ENCODE data around the gene MEGF8.

The MEGF8 gene

DNA sequence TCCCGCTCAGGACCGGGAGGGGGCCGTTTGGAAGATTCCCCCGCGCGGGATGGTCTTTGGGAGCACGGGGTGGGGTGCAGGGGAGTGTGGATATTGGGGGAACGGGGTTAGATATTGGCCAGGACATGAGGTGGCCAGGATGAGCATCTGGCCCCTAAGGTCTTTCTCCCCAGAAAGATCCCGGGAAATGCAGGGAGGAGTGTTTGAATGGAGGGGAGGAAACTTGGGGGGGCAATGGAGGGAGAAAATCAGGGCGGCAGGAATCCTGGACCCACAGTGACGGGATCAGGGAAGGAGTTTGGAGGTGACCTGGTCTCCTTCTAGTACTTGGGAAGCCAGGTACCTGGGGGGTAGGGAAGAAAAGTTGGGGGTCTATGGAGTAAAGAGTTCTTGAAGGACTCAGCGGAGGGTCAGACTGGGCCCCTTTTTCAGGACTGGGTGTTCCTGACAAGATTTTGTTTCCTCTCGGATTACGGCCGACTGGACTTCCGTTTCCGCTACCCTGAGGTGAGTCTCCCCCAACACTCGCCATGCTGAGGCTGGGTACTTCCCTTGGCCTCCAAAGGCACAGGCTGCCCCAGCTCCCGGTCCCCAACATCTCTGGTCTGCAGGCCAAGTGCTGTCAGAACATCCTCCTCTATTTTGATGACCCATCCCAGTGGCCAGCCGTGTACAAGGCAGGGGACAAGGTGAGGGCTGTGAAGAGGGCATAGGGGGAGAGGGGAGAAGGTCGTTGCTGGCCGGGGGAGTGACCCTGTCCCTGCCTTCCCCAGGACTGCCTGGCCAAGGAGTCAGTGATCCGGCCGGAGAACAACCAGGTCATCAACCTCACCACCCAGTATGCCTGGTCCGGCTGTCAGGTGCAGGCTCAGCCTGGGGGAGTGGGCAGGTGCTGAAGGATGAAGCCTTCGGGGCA lies 11.3 kb upstream of the MEGF8 start:
- no peak overlapping the region for H3K4me3 ChIP-seq (replicated peaks; ENCODE audit: low read depth, low read length)
- no peaks in the 10 kb centered on the region for H3K36me3 ChIP-seq (ENCODE audit: control insufficient read depth, insufficient read depth, low read length)
- H3K27me3 ChIP-seq (replicated peaks; ENCODE audit: control insufficient read depth, insufficient read depth, low read length), result no peaks in the 10 kb centered on the region
- no peak for DNase-seq (ENCODE audit: extremely low read depth, insufficient read length)
- no peak for TF ChIP-seq CTCF (IDR thresholded peaks at IDR 0.05; ENCODE audit: insufficient read depth, low read length, poor library complexity, severe bottlenecking)

- H3K4me3 ChIP-seq (replicated peaks; ENCODE audit: low read depth, low read length), result no peak overlapping the region
- DNase-seq (ENCODE audit: extremely low read depth, insufficient read length), result no peak
- H3K36me3 ChIP-seq (ENCODE audit: control insufficient read depth, insufficient read depth, low read length), result no peaks in the 10 kb centered on the region
- H3K27me3 ChIP-seq (replicated peaks; ENCODE audit: control insufficient read depth, insufficient read depth, low read length), result no peaks in the 10 kb centered on the region
- no peak for TF ChIP-seq CTCF (IDR thresholded peaks at IDR 0.05; ENCODE audit: insufficient read depth, low read length, poor library complexity, severe bottlenecking)
Measured at GRCh38 chr19:42315024-42315423, 10.4 kb upstream of the MEGF8 start.

DNA sequence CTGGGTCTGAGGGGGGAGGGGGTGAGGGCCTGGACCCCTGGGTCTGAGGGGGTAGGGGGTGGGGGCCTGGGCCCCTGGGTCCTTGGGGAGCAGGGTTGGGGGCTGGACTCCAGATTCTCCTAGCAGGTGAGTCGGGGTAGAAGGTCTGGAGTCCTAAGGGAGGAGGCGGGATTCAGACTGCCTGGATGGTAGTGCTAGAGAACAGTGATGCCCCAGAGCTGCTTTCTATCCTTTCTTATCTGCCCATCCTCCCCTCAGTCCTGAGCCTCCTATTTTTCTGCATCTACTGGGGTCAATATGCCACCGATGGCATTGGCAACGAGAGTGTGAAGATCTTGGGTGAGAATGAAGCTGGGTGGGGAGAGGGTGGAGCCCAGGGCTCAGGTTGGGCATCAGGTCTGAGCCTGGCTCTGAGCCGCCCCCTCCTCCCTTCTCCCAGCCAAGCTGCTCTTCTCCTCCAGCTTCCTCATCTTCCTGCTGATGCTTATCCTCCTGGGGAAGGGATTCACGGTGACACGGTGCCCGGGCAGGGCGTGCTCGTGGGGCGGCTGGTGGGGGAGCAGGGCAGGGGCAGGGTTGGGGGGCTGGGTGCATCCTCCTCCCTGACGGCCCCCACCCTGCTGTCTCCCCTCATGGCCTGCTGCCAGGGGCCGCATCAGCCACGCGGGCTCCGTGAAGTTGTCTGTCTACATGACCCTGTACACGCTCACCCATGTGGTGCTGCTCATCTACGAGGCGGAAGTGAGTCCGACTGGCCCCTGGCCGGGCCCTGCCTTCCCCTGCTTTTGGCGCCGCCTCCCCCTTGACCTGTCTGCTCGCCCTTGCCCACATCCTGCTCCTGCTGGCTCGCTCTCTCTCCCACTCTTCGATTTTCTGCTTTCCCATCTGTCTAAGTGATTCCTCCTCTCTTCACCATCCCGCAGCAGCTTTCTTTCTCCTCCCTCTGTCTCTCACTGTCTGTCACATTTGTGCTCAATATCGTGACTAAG lies 8.9 kb upstream of the MEGF8 start:
- no peak for DNase-seq (ENCODE audit: extremely low read depth, insufficient read length)
- H3K36me3 ChIP-seq (ENCODE audit: control insufficient read depth, insufficient read depth, low read length), result no peaks in the 10 kb centered on the region
- H3K27me3 ChIP-seq (replicated peaks; ENCODE audit: control insufficient read depth, insufficient read depth, low read length), result no peaks in the 10 kb centered on the region; the same call in 1 of the 2 replicates
- H3K4me3 ChIP-seq (replicated peaks; ENCODE audit: low read depth, low read length), result peak overlapping the region; percentile 36
- no peak for TF ChIP-seq CTCF (IDR thresholded peaks at IDR 0.05; ENCODE audit: insufficient read depth, low read length, poor library complexity, severe bottlenecking)

DNA sequence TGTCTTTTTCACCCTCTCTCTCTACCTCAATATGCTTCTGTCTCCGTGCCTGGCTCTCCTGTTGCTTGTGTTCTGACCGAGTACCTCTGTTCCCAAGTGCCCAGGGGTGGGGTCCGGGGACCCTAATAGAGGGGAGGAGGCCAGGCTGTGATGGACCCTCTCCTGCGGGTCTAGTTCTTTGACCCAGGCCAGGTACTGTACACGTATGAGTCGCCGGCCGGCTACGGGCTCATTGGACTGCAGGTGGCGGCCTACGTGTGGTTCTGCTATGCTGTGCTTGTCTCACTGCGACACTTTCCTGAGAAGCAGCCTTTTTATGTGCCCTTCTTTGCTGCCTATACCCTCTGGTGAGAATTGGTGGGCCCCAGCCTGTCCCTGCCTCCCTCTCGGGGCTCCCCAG lies 7.9 kb upstream of the MEGF8 start:
- no peak for TF ChIP-seq CTCF (IDR thresholded peaks at IDR 0.05; ENCODE audit: insufficient read depth, low read length, poor library complexity, severe bottlenecking)
- DNase-seq (ENCODE audit: extremely low read depth, insufficient read length), result no peak
- H3K27me3 ChIP-seq (replicated peaks; ENCODE audit: control insufficient read depth, insufficient read depth, low read length), result no peaks in the 10 kb centered on the region; the same call in 1 of the 2 replicates
- no peak overlapping the region for H3K4me3 ChIP-seq (replicated peaks; ENCODE audit: low read depth, low read length)
- H3K36me3 ChIP-seq (ENCODE audit: control insufficient read depth, insufficient read depth, low read length), result no peaks in the 10 kb centered on the region

DNA sequence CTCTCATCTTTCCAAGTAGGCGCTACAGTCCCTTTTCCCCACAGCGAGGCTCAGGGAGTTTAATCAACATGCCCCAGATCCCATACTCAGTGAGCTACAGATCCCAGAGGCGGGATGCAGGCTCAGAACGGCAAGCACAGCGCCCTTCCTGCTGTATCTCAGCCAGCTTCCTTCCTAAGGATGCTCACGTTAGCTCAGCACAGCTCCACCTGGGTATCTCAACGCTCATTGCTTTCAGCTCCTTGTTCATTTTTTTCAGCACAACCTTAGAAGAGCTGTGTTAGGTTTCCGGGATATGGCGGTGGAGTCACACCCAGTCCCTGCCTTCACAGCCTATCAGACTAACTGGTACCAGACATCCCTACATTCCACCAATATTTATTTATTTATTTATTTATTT lies 3.1 kb upstream of the MEGF8 start:
- H3K36me3 ChIP-seq (ENCODE audit: control insufficient read depth, insufficient read depth, low read length), result no peaks in the 10 kb centered on the region
- TF ChIP-seq CTCF (IDR thresholded peaks at IDR 0.05; ENCODE audit: insufficient read depth, low read length, poor library complexity, severe bottlenecking), result no peak
- H3K27me3 ChIP-seq (replicated peaks; ENCODE audit: control insufficient read depth, insufficient read depth, low read length), result no peaks in the 10 kb centered on the region; the same call in 1 of the 2 replicates
- H3K4me3 ChIP-seq (replicated peaks; ENCODE audit: low read depth, low read length), result no peak overlapping the region
- DNase-seq (ENCODE audit: extremely low read depth, insufficient read length), result no peak

Measured in GM06990 (cell line).